Lower leg skin (tissue), 4 donors: ENCODE data around the gene MGLL. TPM values are rescaled to one million over a fixed set of nuclear protein-coding genes. Genes with fewer than 3 reads are reported as not detected.

Source experiments
- DNase-seq, 2 donors: peaks; one replicate each; pipeline ENCODE4 v3.0.0-alpha.2; 2019; ENCODE audit warnings: low spot score in 2 of 2
- H3K4me3 ChIP-seq: fragments of 200-600 bp; sonication (generic); 2 replicates; pipeline ENCODE4 v1.5.1; 2017; ENCODE audit warnings: mild to moderate bottlenecking, low read depth; ENCODE audit not compliant: poor library complexity, severe bottlenecking
- CTCF ChIP-seq, 3 donors: fragments of 450-650 bp; IDR thresholded peaks; one replicate each; pipeline ENCODE4 v1.5.1; 2016; ENCODE audit warnings: antibody characterized with exemption in 3 of 3, mild to moderate bottlenecking in 3 of 3, moderate library complexity in 2 of 3
- POLR2A ChIP-seq, 2 donors: fragments of 450-650 bp; IDR thresholded peaks; one replicate each; pipeline ENCODE4 v1.6.1; 2016 to 2017; ENCODE audit warnings: antibody characterized with exemption in 2 of 2, mild to moderate bottlenecking in 1 of 2, moderate library complexity in 1 of 2
- WGBS, 2 donors: methylation state at CpG; one replicate each; pipeline ENCODE4 v1.1.5; 2018; 5-methylcytosine and 5-hydroxymethylcytosine counted together
- intact Hi-C: fragments of 100-400 bp; cut with DNase I; formaldehyde crosslinking; loops from one replicate; pipeline ENCODE4 v1.15.0; 2023; ENCODE audit warnings: low total_unique reads
- total RNA-seq, 4 donors: library from RNA; depleted of rRNA; stranded (reverse); fragments of >200 nt; gene quantifications; one replicate each; pipeline ENCODE4 v1.1.0, GENCODE V29; 2016

MGLL gene
- total RNA-seq, 4 donors from 2014 or later: 44.0 to 57.4 (median 48.0) TPM

- TF ChIP-seq POLR2A (IDR thresholded peaks at IDR 0.05) (no peak), CTCF (IDR thresholded peaks at IDR 0.05) (no peak)
- 77 to 79% methylated on average over 12 of the region's 12 CpGs for WGBS, 2 donors
- H3K4me3 ChIP-seq: no peak overlapping the region
- intact Hi-C loops: no loop called here
- no peak for DNase-seq
Measured at GRCh38 chr3:127784865-127785710, 37.2 kb downstream of the MGLL start.

- DNase-seq: no peak
- intact Hi-C loops: no loop called here
- WGBS, 2 donors: 92 to 97% methylated on average over 7 of the region's 7 CpGs
- no peak for TF ChIP-seq CTCF (IDR thresholded peaks at IDR 0.05)
- TF ChIP-seq POLR2A (IDR thresholded peaks at IDR 0.05): no peak
- H3K4me3 ChIP-seq: no peak overlapping the region
Measured at GRCh38 chr3:127784283-127784682, 38.0 kb downstream of the MGLL start.

GRCh38 chr3:127783642-127784160 lies 38.6 kb downstream of the MGLL start:
- H3K4me3 ChIP-seq: no peak overlapping the region
- intact Hi-C loops: no loop called here
- 84 to 87% methylated on average over 4 of the region's 4 CpGs for WGBS, 2 donors
- TF ChIP-seq POLR2A (IDR thresholded peaks at IDR 0.05): no peak
- no peak for TF ChIP-seq CTCF (IDR thresholded peaks at IDR 0.05)
- DNase-seq: no peak

GRCh38 chr3:127783166-127783565 lies 39.1 kb downstream of the MGLL start:
- DNase-seq: no peak
- intact Hi-C loops: no loop called here
- WGBS, 2 donors: 96 to 97% methylated on average over 9 of the region's 9 CpGs
- H3K4me3 ChIP-seq: no peak overlapping the region
- no peak for TF ChIP-seq POLR2A (IDR thresholded peaks at IDR 0.05)
- TF ChIP-seq CTCF (IDR thresholded peaks at IDR 0.05): no peak

- no peak overlapping the region for H3K4me3 ChIP-seq
- WGBS, 2 donors: 51 to 65% methylated on average over 15 of the region's 15 CpGs
Measured at GRCh38 chr3:127781411-127782001, 40.8 kb downstream of the MGLL start.

More at GRCh38 chr3:127781411-127782001, 40.8 kb downstream of the MGLL start:
- no peak for DNase-seq
- intact Hi-C loops: no loop called here
- TF ChIP-seq CTCF (IDR thresholded peaks at IDR 0.05) (no peak), POLR2A (IDR thresholded peaks at IDR 0.05) (no peak)
